CD4-positive, CD25-positive, alpha-beta regulatory T cell (primary cell): ENCODE measurements around the gene NSF. TPM values are rescaled to one million over a fixed set of nuclear protein-coding genes. Genes with fewer than 3 reads are reported as not detected.

Source experiments
- ATAC-seq, 2 donors: fragments of 150-1000 bp; cut with Tn5 transposase; one replicate each; pipeline ENCODE4 v1.10.0; 2021; ENCODE audit warnings: low read depth in 2 of 2, moderate number of reproducible peaks in 2 of 2, moderate library complexity in 1 of 2
- DNase-seq, 3 donors: peaks; one replicate each; pipeline versions ENCODE4 v3.0.0 to v3.0.0-alpha.2; 2012 to 2022; ENCODE audit warnings: mixed read lengths in 1 of 3
- H3K27ac ChIP-seq: one replicate; pipeline ENCODE4 v1.7.0; 2013; ENCODE audit warnings: mild to moderate bottlenecking, low read length; ENCODE audit not compliant: insufficient read depth, poor library complexity, severe bottlenecking
- H3K27me3 ChIP-seq: one replicate; pipeline ENCODE4 v1.7.0; 2013; ENCODE audit warnings: low read length; ENCODE audit not compliant: control insufficient read depth, insufficient read depth
- H3K36me3 ChIP-seq: one replicate; pipeline ENCODE4 v1.7.0; 2013; ENCODE audit warnings: mild to moderate bottlenecking, low read length, moderate library complexity; ENCODE audit not compliant: control insufficient read depth, insufficient read depth
- H3K4me1 ChIP-seq: 2 replicates; pipeline ENCODE4 v1.7.0; 2013; ENCODE audit warnings: mild to moderate bottlenecking, low read length; ENCODE audit not compliant: insufficient read depth, control insufficient read depth, poor library complexity, severe bottlenecking
- H3K4me3 ChIP-seq: one replicate; pipeline ENCODE4 v1.7.0; 2013; ENCODE audit warnings: low read depth, mild to moderate bottlenecking, low read length, moderate library complexity
- H3K9me3 ChIP-seq, 2 experiments: 1 replicate in 1 of 2; 2 replicates in 1 of 2; pipeline ENCODE4 v1.7.0; 2013; ENCODE audit warnings: low read length in 2 of 2, mild to moderate bottlenecking in 1 of 2, moderate library complexity in 1 of 2; ENCODE audit not compliant: control insufficient read depth in 2 of 2
- H3K27ac Mint-ChIP-seq, 3 donors: one replicate each; pipeline ENCODE4 v1.8.0; 2020 to 2022; ENCODE audit warnings: mild to moderate bottlenecking in 3 of 3, mixed read lengths in 3 of 3, moderate library complexity in 2 of 3
- H3K27me3 Mint-ChIP-seq: one replicate; pipeline ENCODE4 v1.8.0; 2022; ENCODE audit warnings: mild to moderate bottlenecking, mixed read lengths
- H3K36me3 Mint-ChIP-seq: one replicate; pipeline ENCODE4 v1.8.0; 2020; ENCODE audit warnings: mixed read lengths
- H3K4me1 Mint-ChIP-seq, 4 donors: one replicate each; pipeline ENCODE4 v1.8.0; 2020 to 2022; ENCODE audit warnings: mixed read lengths in 4 of 4, mild to moderate bottlenecking in 1 of 4
- H3K4me3 Mint-ChIP-seq, 4 donors: one replicate each; pipeline ENCODE4 v1.8.0; 2020 to 2022; ENCODE audit warnings: mild to moderate bottlenecking in 4 of 4, mixed read lengths in 4 of 4, moderate library complexity in 3 of 4
- H3K9me3 Mint-ChIP-seq, 7 donors: one replicate each; pipeline ENCODE4 v1.8.0; 2020 to 2022; ENCODE audit warnings: mixed read lengths in 7 of 7, mild to moderate bottlenecking in 3 of 7, moderate library complexity in 2 of 7
- polyA plus RNA-seq, 4 donors: library from polyadenylated mRNA; unstranded; fragments of 300-500 nt; fragmentation: Illumina TruSeq; gene quantifications; one replicate each; pipeline ENCODE4 v1.2.3, GENCODE V29; 2021
- total RNA-seq: library from RNA; stranded (reverse); gene quantifications from one replicate; pipeline ENCODE4 v1.2.3, GENCODE V29; 2022

Gene NSF
- total and polyA plus RNA-seq, 5 donors from 2014 or later: 24.6 to 71.4 (median 30.7) TPM

- H3K9me3 Mint-ChIP-seq: no peaks in the 10 kb centered on the region
- Histone ChIP-seq H3K9me3 (no peaks in the 10 kb centered on the region), H3K27ac (no peak overlapping the region), H3K27me3 (no peaks in the 10 kb centered on the region), H3K36me3 (peaks cover 44% of the 10 kb centered on the region), H3K4me1 (no peaks in the 10 kb centered on the region), H3K4me3 (no peak overlapping the region)
- ATAC-seq: no peak
- H3K27ac Mint-ChIP-seq: no peak overlapping the region
- H3K36me3 Mint-ChIP-seq: peaks cover 51% of the 10 kb centered on the region
- no peak for DNase-seq
- no peak overlapping the region for H3K4me3 Mint-ChIP-seq
- H3K4me1 Mint-ChIP-seq: peaks cover 0 to 6% (median 2%) of the 10 kb centered on the region in 4 donors
- no peaks in the 10 kb centered on the region for H3K27me3 Mint-ChIP-seq
Observed at GRCh38 chr17:46726206-46726605, 135.7 kb downstream of the NSF start.

- Mint-ChIP-seq H3K4me1 (peaks cover 0 to 6% (median 2%) of the 10 kb centered on the region in 4 donors), H3K27me3 (no peaks in the 10 kb centered on the region), H3K9me3 (no peaks in the 10 kb centered on the region), H3K36me3 (peaks cover 45% of the 10 kb centered on the region), H3K4me3 (no peak overlapping the region), H3K27ac (no peak overlapping the region)
- Histone ChIP-seq H3K4me3 (no peak overlapping the region), H3K27me3 (no peaks in the 10 kb centered on the region), H3K9me3 (no peaks in the 10 kb centered on the region), H3K27ac (no peak overlapping the region), H3K4me1 (no peaks in the 10 kb centered on the region), H3K36me3 (peaks cover 49% of the 10 kb centered on the region)
- DNase-seq: no peak
- no peak for ATAC-seq
Observed at GRCh38 chr17:46727572-46728348, 137.3 kb downstream of the NSF start.

- H3K27ac ChIP-seq: no peak overlapping the region
- H3K36me3 Mint-ChIP-seq: peaks cover 40% of the 10 kb centered on the region
- no peak for ATAC-seq
Observed at GRCh38 chr17:46730026-46730425, 139.6 kb downstream of the NSF start.

GRCh38 chr17:46730679-46731078 lies 140.2 kb downstream of the NSF start:
- H3K4me1 Mint-ChIP-seq: peaks cover 0 to 2% (median 0%) of the 10 kb centered on the region in 4 donors
- no peak for DNase-seq
- no peaks in the 10 kb centered on the region for H3K9me3 ChIP-seq
- H3K27me3 ChIP-seq: no peaks in the 10 kb centered on the region
- H3K4me3 Mint-ChIP-seq: no peak overlapping the region
- H3K4me1 ChIP-seq: no peaks in the 10 kb centered on the region
- no peak overlapping the region for H3K27ac ChIP-seq
- peaks cover 43% of the 10 kb centered on the region for H3K36me3 ChIP-seq
- no peaks in the 10 kb centered on the region for H3K9me3 Mint-ChIP-seq
- H3K4me3 ChIP-seq: no peak overlapping the region
- ATAC-seq: no peak
- H3K27ac Mint-ChIP-seq: no peak overlapping the region
- peaks cover 43% of the 10 kb centered on the region for H3K36me3 Mint-ChIP-seq
- no peaks in the 10 kb centered on the region for H3K27me3 Mint-ChIP-seq

More at GRCh38 chr17:46730026-46730425, 139.6 kb downstream of the NSF start:
- no peak for DNase-seq
- Mint-ChIP-seq H3K9me3 (no peaks in the 10 kb centered on the region), H3K4me1 (peaks cover 0 to 2% (median 0%) of the 10 kb centered on the region in 4 donors), H3K4me3 (no peak overlapping the region), H3K27ac (no peak overlapping the region), H3K27me3 (no peaks in the 10 kb centered on the region)
- H3K4me3 ChIP-seq: no peak overlapping the region
- peaks cover 43% of the 10 kb centered on the region for H3K36me3 ChIP-seq
- no peaks in the 10 kb centered on the region for H3K4me1 ChIP-seq
- no peaks in the 10 kb centered on the region for H3K27me3 ChIP-seq
- no peaks in the 10 kb centered on the region for H3K9me3 ChIP-seq

- Histone ChIP-seq H3K4me3 (no peak overlapping the region), H3K9me3 (no peaks in the 10 kb centered on the region), H3K4me1 (no peaks in the 10 kb centered on the region), H3K36me3 (peaks cover 35% of the 10 kb centered on the region), H3K27ac (no peak overlapping the region), H3K27me3 (no peaks in the 10 kb centered on the region)
- Mint-ChIP-seq H3K9me3 (no peaks in the 10 kb centered on the region), H3K36me3 (peaks cover 36% of the 10 kb centered on the region), H3K27me3 (no peaks in the 10 kb centered on the region), H3K4me1 (peaks cover 0 to 2% (median 0%) of the 10 kb centered on the region in 4 donors), H3K4me3 (no peak overlapping the region), H3K27ac (no peak overlapping the region)
- no peak for ATAC-seq
- DNase-seq: no peak
Observed at GRCh38 chr17:46732160-46732559, 141.7 kb downstream of the NSF start.

- Mint-ChIP-seq H3K4me1 (peaks cover 0 to 2% (median 0%) of the 10 kb centered on the region in 4 donors), H3K27ac (no peak overlapping the region), H3K9me3 (no peaks in the 10 kb centered on the region), H3K36me3 (peaks cover 32% of the 10 kb centered on the region), H3K27me3 (no peaks in the 10 kb centered on the region), H3K4me3 (no peak overlapping the region)
- Histone ChIP-seq H3K27me3 (no peaks in the 10 kb centered on the region), H3K9me3 (no peaks in the 10 kb centered on the region), H3K36me3 (peaks cover 35% of the 10 kb centered on the region), H3K4me3 (no peak overlapping the region), H3K4me1 (no peaks in the 10 kb centered on the region), H3K27ac (no peak overlapping the region)
- DNase-seq (no peak), ATAC-seq (no peak)
Observed at GRCh38 chr17:46732754-46733398, 142.4 kb downstream of the NSF start.

GRCh38 chr17:46733837-46734475 lies 143.5 kb downstream of the NSF start:
- Histone ChIP-seq H3K9me3 (no peaks in the 10 kb centered on the region), H3K4me3 (no peak overlapping the region), H3K36me3 (peaks cover 32% of the 10 kb centered on the region), H3K27ac (no peak overlapping the region), H3K4me1 (no peaks in the 10 kb centered on the region), H3K27me3 (no peaks in the 10 kb centered on the region)
- Mint-ChIP-seq H3K27me3 (no peaks in the 10 kb centered on the region), H3K4me1 (peaks cover 0 to 2% (median 0%) of the 10 kb centered on the region in 4 donors), H3K4me3 (no peak overlapping the region), H3K36me3 (peaks cover 28% of the 10 kb centered on the region), H3K27ac (no peak overlapping the region), H3K9me3 (no peaks in the 10 kb centered on the region)
- DNase-seq (no peak), ATAC-seq (no peak)
